H1 (cell line): ENCODE data around the gene RBP3. TPM values are rescaled to one million over a fixed set of nuclear protein-coding genes. Genes with fewer than 3 reads are reported as not detected.
A peak's percentile ranks its signal among the peaks of the same experiment; 100 is the strongest.

ENCODE experiments used
- CTCF ChIA-PET: fragments of 300-600 bp; sonication (Branson Sonifier 250); formaldehyde crosslinking; loops from one replicate; lab custom pipeline; 2021; ENCODE audit not compliant: partially characterized antibody; lab: Charles Lee
- POLR2A ChIA-PET: fragments of 300-600 bp; sonication (Branson Sonifier 250); formaldehyde crosslinking; loops from one replicate; lab custom pipeline; 2021; ENCODE audit warnings: inconsistent platforms; ENCODE audit not compliant: partially characterized antibody; lab: Charles Lee
- DNase-seq, 2 experiments: peaks; one replicate each; pipeline versions ENCODE4 v3.0.0 to v3.0.0-alpha.2; 2010 to 2022; ENCODE audit warnings: low spot score in 2 of 2, low read depth in 1 of 2, mixed read lengths in 1 of 2
- FAIRE-seq: peaks from 2 replicates; lab custom pipeline; 2011; peaks lifted over from hg19 to GRCh38; lab: Jason Lieb, UNC
- H2AFZ ChIP-seq: 2 replicates; pipeline ENCODE4 v1.8.1; 2012; ENCODE audit warnings: low read length, inconsistent platforms
- H2AK5ac ChIP-seq: 2 replicates; pipeline ENCODE4 v1.6.1; 2013; ENCODE audit warnings: low read depth, low read length
- H2BK120ac ChIP-seq: replicated peaks from 2 replicates; pipeline ENCODE3; 2013; ENCODE audit warnings: low read depth, low read length, inconsistent platforms
- H2BK12ac ChIP-seq: 2 replicates; pipeline ENCODE4 v1.6.1; 2013; ENCODE audit warnings: low read depth, low read length
- H2BK15ac ChIP-seq: 2 replicates; pipeline ENCODE4 v1.6.1; 2013; ENCODE audit warnings: low read length
- H2BK20ac ChIP-seq: 2 replicates; pipeline ENCODE4 v1.6.1; 2013; ENCODE audit warnings: low read length
- H2BK5ac ChIP-seq: 2 replicates; pipeline ENCODE4 v1.6.1; 2013; ENCODE audit warnings: low read depth, low read length
- H3K14ac ChIP-seq: 2 replicates; pipeline ENCODE4 v1.6.1; 2013; ENCODE audit warnings: inconsistent platforms; ENCODE audit not compliant: insufficient read length
- H3K18ac ChIP-seq: 2 replicates; pipeline ENCODE4 v1.6.1; 2013; ENCODE audit warnings: low read length; ENCODE audit errors: extremely low read depth
- H3K23ac ChIP-seq: 2 replicates; pipeline ENCODE4 v1.6.1; 2013; ENCODE audit warnings: inconsistent platforms; ENCODE audit not compliant: insufficient read length
- H3K23me2 ChIP-seq: 2 replicates; pipeline ENCODE4 v1.6.1; 2013; ENCODE audit warnings: low read depth, low read length
- H3K27ac ChIP-seq: 2 replicates; pipeline ENCODE4 v1.6.1; 2011; ENCODE audit warnings: low read depth, low read length, inconsistent platforms
- H3K27me3 ChIP-seq, 4 experiments: replicated peaks in 1 of 4; 1 replicate in 1 of 4; 2 replicates in 3 of 4; pipeline versions ENCODE4 v1.6.1 to v1.8.1; 2011 to 2013; ENCODE audit warnings: low read length in 3 of 4, mild to moderate bottlenecking in 3 of 4, inconsistent platforms in 2 of 4, mixed read lengths in 2 of 4, moderate library complexity in 1 of 4; ENCODE audit not compliant: control insufficient read depth in 3 of 4, insufficient read depth in 3 of 4; ENCODE audit errors: extremely low read depth in 1 of 4
- H3K36me3 ChIP-seq, 4 experiments: 2 replicates each; pipeline versions ENCODE4 v1.6.1 to v1.8.1; 2011 to 2013; ENCODE audit warnings: mild to moderate bottlenecking in 4 of 4, low read length in 3 of 4, moderate library complexity in 2 of 4, control low read depth in 1 of 4, inconsistent platforms in 1 of 4; ENCODE audit not compliant: insufficient read depth in 4 of 4, control insufficient read depth in 2 of 4
- H3K4ac ChIP-seq: replicated peaks from 2 replicates; pipeline ENCODE3; 2013; ENCODE audit warnings: low read length, low read depth, mixed read lengths, inconsistent platforms; ENCODE audit not compliant: insufficient read length
- H3K4me1 ChIP-seq, 4 experiments: replicated peaks in 1 of 4; 1 replicate in 1 of 4; 2 replicates in 3 of 4; pipeline versions ENCODE4 v1.6.1 to v1.8.1; 2011 to 2013; ENCODE audit warnings: low read length in 3 of 4, inconsistent platforms in 2 of 4, mixed read lengths in 1 of 4; ENCODE audit not compliant: insufficient read depth in 4 of 4, control insufficient read depth in 3 of 4
- H3K4me2 ChIP-seq, 2 experiments: 2 replicates each; pipeline versions ENCODE4 v1.6.1 to v1.8.1; 2011 to 2013; ENCODE audit warnings: low read depth in 2 of 2, low read length in 2 of 2, control low read depth in 1 of 2, inconsistent platforms in 1 of 2, mild to moderate bottlenecking in 1 of 2; ENCODE audit not compliant: insufficient read depth in 1 of 2
- H3K4me3 ChIP-seq, 4 experiments: fragments of 200-600, 300-600 bp in 1 of 4; sonication (generic), shearing (Covaris generic), sonication (Bioruptor Twin) in 1 of 4; 2 replicates each; pipeline versions ENCODE4 v1.5.1 to v1.8.1; 2011 to 2016; ENCODE audit warnings: low read length in 4 of 4, low read depth in 3 of 4, control low read depth in 2 of 4, inconsistent platforms in 2 of 4, mild to moderate bottlenecking in 2 of 4, mixed read lengths in 1 of 4, moderate library complexity in 1 of 4; ENCODE audit not compliant: insufficient read depth in 2 of 4; ENCODE audit errors: extremely low read depth in 1 of 4
- H3K56ac ChIP-seq: replicated peaks from 2 replicates; pipeline ENCODE3; 2013; ENCODE audit warnings: low read depth, mild to moderate bottlenecking, mixed read lengths, low read length, inconsistent platforms; ENCODE audit not compliant: insufficient read length
- H3K79me1 ChIP-seq: 2 replicates; pipeline ENCODE4 v1.6.1; 2013; ENCODE audit warnings: low read depth, low read length, control low read depth
- H3K79me2 ChIP-seq, 2 experiments: 2 replicates each; pipeline versions ENCODE4 v1.6.1 to v1.8.1; 2012 to 2013; ENCODE audit warnings: low read length in 2 of 2, mild to moderate bottlenecking in 2 of 2, inconsistent platforms in 1 of 2; ENCODE audit not compliant: insufficient read depth in 2 of 2, control insufficient read depth in 1 of 2
- H3K9ac ChIP-seq, 4 experiments: replicated peaks in 1 of 4; 1 replicate in 1 of 4; 2 replicates in 3 of 4; pipeline versions ENCODE4 v1.6.1 to v1.8.1; 2011 to 2013; ENCODE audit warnings: low read depth in 3 of 4, low read length in 3 of 4, control low read depth in 2 of 4, mild to moderate bottlenecking in 2 of 4, moderate library complexity in 2 of 4, inconsistent platforms in 1 of 4; ENCODE audit errors: extremely low read depth in 1 of 4
- H3K9me3 ChIP-seq, 2 experiments: 2 replicates each; pipeline versions ENCODE4 v1.6.1 to v1.8.1; 2012 to 2013; ENCODE audit warnings: mild to moderate bottlenecking in 2 of 2, moderate library complexity in 2 of 2, control low read depth in 1 of 2, inconsistent platforms in 1 of 2, low read depth in 1 of 2, low read length in 1 of 2, mixed read lengths in 1 of 2; ENCODE audit not compliant: insufficient read depth in 2 of 2
- H4K20me1 ChIP-seq, 2 experiments: replicated peaks in 1 of 2; 2 replicates each; pipeline versions ENCODE3 to v1.8.1; 2011 to 2013; ENCODE audit warnings: inconsistent platforms in 2 of 2, low read length in 2 of 2, mild to moderate bottlenecking in 1 of 2; ENCODE audit not compliant: insufficient read depth in 2 of 2, control insufficient read depth in 1 of 2
- H4K5ac ChIP-seq: 2 replicates; pipeline ENCODE4 v1.6.1; 2013; ENCODE audit warnings: low read length, low read depth, mixed read lengths, inconsistent platforms; ENCODE audit not compliant: insufficient read length
- H4K8ac ChIP-seq: 2 replicates; pipeline ENCODE4 v1.8.0; 2013; ENCODE audit warnings: mild to moderate bottlenecking, moderate library complexity, low read length, inconsistent platforms; ENCODE audit not compliant: insufficient read depth; ENCODE audit errors: extremely low read depth
- H4K91ac ChIP-seq: replicated peaks from 2 replicates; pipeline ENCODE3; 2013; ENCODE audit warnings: low read length, mixed read lengths, inconsistent platforms; ENCODE audit not compliant: insufficient read length
- BCL11A ChIP-seq, 2 experiments: IDR thresholded peaks; one replicate each; pipeline ENCODE4 v1.6.1; 2011; ENCODE audit warnings: low read depth in 2 of 2, low read length in 2 of 2, mild to moderate bottlenecking in 2 of 2
- BRCA1 ChIP-seq: IDR thresholded peaks from 2 replicates; pipeline ENCODE4 v1.6.1; 2012; ENCODE audit warnings: low read depth, low read length, improper control_type of control experiment
- CHD2 ChIP-seq: IDR thresholded peaks from 2 replicates; pipeline ENCODE4 v1.6.1; 2012; ENCODE audit warnings: low read length, improper control_type of control experiment
- CREB1 ChIP-seq: IDR thresholded peaks from 2 replicates; pipeline ENCODE4 v1.6.1; 2012; ENCODE audit warnings: inconsistent platforms
- CTBP2 ChIP-seq: IDR thresholded peaks from 2 replicates; pipeline ENCODE4 v1.7.0; 2011; ENCODE audit warnings: borderline replicate concordance, mild to moderate bottlenecking, moderate library complexity, mixed read lengths, low read length; ENCODE audit not compliant: insufficient read depth, insufficient read length
- E2F6 ChIP-seq: IDR thresholded peaks from 2 replicates; pipeline ENCODE4 v1.6.1; 2012; ENCODE audit warnings: inconsistent platforms
- EGR1 ChIP-seq: IDR thresholded peaks from 2 replicates; pipeline ENCODE4 v1.6.1; 2011; ENCODE audit warnings: low read depth, low read length, borderline replicate concordance
- GTF2F1 ChIP-seq: IDR thresholded peaks from 2 replicates; pipeline ENCODE4 v1.6.1; 2012; ENCODE audit warnings: low read depth, low read length, improper control_type of control experiment, borderline replicate concordance
- JUND ChIP-seq: IDR thresholded peaks from 2 replicates; pipeline ENCODE4 v1.6.1; 2011; ENCODE audit warnings: mild to moderate bottlenecking, improper control_type of control experiment, low read length
- KDM4A ChIP-seq: IDR thresholded peaks from one replicate; pipeline ENCODE4 v1.7.1; 2012; ENCODE audit warnings: low read depth, mild to moderate bottlenecking, moderate library complexity, low read length, inconsistent platforms; ENCODE audit not compliant: severe bottlenecking
- MAX ChIP-seq: IDR thresholded peaks from 2 replicates; pipeline ENCODE4 v1.6.1; 2012; ENCODE audit warnings: inconsistent platforms
- SIX5 ChIP-seq: IDR thresholded peaks from 2 replicates; pipeline ENCODE4 v1.6.1; 2011; ENCODE audit warnings: mild to moderate bottlenecking, low read depth, low read length
- SUZ12 ChIP-seq: fragments of 200-600 bp; sonication (generic); IDR thresholded peaks from 2 replicates; pipeline ENCODE4 v1.6.1; 2012; ENCODE audit warnings: mild to moderate bottlenecking, inconsistent platforms, low read length, moderate library complexity, mixed read lengths
- TCF12 ChIP-seq: IDR thresholded peaks from 2 replicates; pipeline ENCODE4 v1.6.1; 2011; ENCODE audit warnings: low read depth, mild to moderate bottlenecking, low read length
- WGBS, 2 experiments: shearing (Covaris generic) in 1 of 2; methylation state at CpG; one replicate each; pipeline versions ENCODE4 v1.1.6 to v1.1.7; 2013 to 2015; ENCODE audit warnings: low lambda C conversion rate in 2 of 2, mixed read lengths in 2 of 2, inconsistent platforms in 1 of 2, low coverage in 1 of 2, missing lambda C conversion rate in 1 of 2; ENCODE audit not compliant: insufficient replicate concordance in 2 of 2, insufficient coverage in 1 of 2, insufficient read length in 1 of 2; ENCODE audit errors: extremely low coverage in 1 of 2, missing lambda C conversion rate in 1 of 2; 5-methylcytosine and 5-hydroxymethylcytosine counted together
- polyA plus RNA-seq, 7 experiments: library from polyadenylated mRNA; depleted of rRNA in 3 of 7; stranded (reverse) in 5 of 7; unstranded in 2 of 7; fragments of >200 nt in 5 of 7; fragments of 200-250 nt in 2 of 7; gene quantifications; 1 replicate in 5 of 7; 2 replicates in 1 of 7; 4 replicates in 1 of 7; pipeline versions ENCODE4 v1.2.1 to v1.2.3, GENCODE V29; 2011 to 2013; ENCODE audit warnings: missing spikeins in 2 of 7, mixed read lengths in 2 of 7
- total RNA-seq: library from RNA; stranded (reverse); fragmentation: NEBNext Ultra II Directional; extraction: Animal tissue kit (Norgen Biotek cat#: 25700); gene quantifications from 2 replicates; pipeline ENCODE4 v1.2.1, GENCODE V29; 2021

RBP3 gene
- total and polyA plus RNA-seq, 2 of the 8 experiments (the other 6 are each of a cell fraction or from before 2014, with no cell fraction given) = not detected

GRCh38 chr10:47300429-47300931, 47.7 kb upstream of the RBP3 start:
- H3K4me1 ChIP-seq = peaks cover 0 to 4% (median 2%) of the 10 kb centered on the region in 4 experiments; a peak in 1 of 7 replicates
- no peaks in the 10 kb centered on the region for H4K20me1 ChIP-seq
- H2BK20ac ChIP-seq = no peak overlapping the region
- no peaks in the 10 kb centered on the region for H3K36me3 ChIP-seq
- no peak overlapping the region for H3K23ac ChIP-seq
- no peak overlapping the region for H3K27ac ChIP-seq
- peak overlapping the region; percentile 69 to 80 for H3K4me2 ChIP-seq
- no peak overlapping the region for H2BK12ac ChIP-seq
- H3K4ac ChIP-seq = no peak overlapping the region
- peaks cover 4 to 42% (median 34%) of the 10 kb centered on the region in 4 experiments for H3K27me3 ChIP-seq
- H2BK15ac ChIP-seq = no peak overlapping the region
- H3K56ac ChIP-seq = no peak overlapping the region
- no peak overlapping the region for H4K91ac ChIP-seq
- DNase-seq (peak in 1 of 2 experiments; percentile 63), FAIRE-seq (no peak)
- H2BK120ac ChIP-seq = no peak overlapping the region
- ChIA-PET POLR2A (no interaction called here), CTCF (interaction anchor here (0.9 to 4.3 kb wide), 8 partner anchors 9 to 270 kb away, joined by 3 to 24 read pairs (median 4); no protein-coding TSS in a partner anchor)
- no peak overlapping the region for H2BK5ac ChIP-seq
- H3K18ac ChIP-seq = no peak overlapping the region
- no peaks in the 10 kb centered on the region for H3K9me3 ChIP-seq
- no peaks in the 10 kb centered on the region for H3K79me2 ChIP-seq
- H2AK5ac ChIP-seq = no peak overlapping the region
- H4K5ac ChIP-seq = no peak overlapping the region
- 7% methylated on average over 20 of the region's 57 CpGs; no CpG with 5 or more reads in 1 of the 2 experiments for WGBS, 2 experiments
- no peak overlapping the region for H3K14ac ChIP-seq
- peak overlapping the region; percentile 45 to 64 (median 49) for H3K4me3 ChIP-seq
- H4K8ac ChIP-seq = no peak overlapping the region
- no peak overlapping the region for H3K9ac ChIP-seq
- H3K79me1 ChIP-seq = no peaks in the 10 kb centered on the region
- peaks cover 11% of the 10 kb centered on the region; the same call in 1 of the 2 replicates for H3K23me2 ChIP-seq
- H2AFZ ChIP-seq = no peak overlapping the region; the same call in 1 of the 2 replicates
- TF ChIP-seq MAX (peak; percentile 78), JUND (no peak), CTBP2 (no peak), KDM4A (no peak), CREB1 (no peak), GTF2F1 (no peak), BCL11A (IDR thresholded peaks at IDR 0.05; ENCODE audit: low read depth in 2 of 2, low read length in 2 of 2) (no peak), CHD2 (no peak), E2F6 (peak; percentile 94), TCF12 (no peak), EGR1 (no peak), BRCA1 (no peak), SIX5 (no peak), SUZ12 (peak; percentile 74; the same call in 1 of the 2 replicates)
